ENCODE measurements around the gene MCFD2. TPM values are rescaled to one million over a fixed set of nuclear protein-coding genes. Genes with fewer than 3 reads are reported as not detected.
"Not testable (repeated sequence)": the region's sequence is repeated elsewhere in the genome, so short reads cannot be mapped to it uniquely, and the experiment has no call there.

MCFD2 gene
- total RNA-seq, 1 experiment from 2014 or later: 84.9 TPM

DNA sequence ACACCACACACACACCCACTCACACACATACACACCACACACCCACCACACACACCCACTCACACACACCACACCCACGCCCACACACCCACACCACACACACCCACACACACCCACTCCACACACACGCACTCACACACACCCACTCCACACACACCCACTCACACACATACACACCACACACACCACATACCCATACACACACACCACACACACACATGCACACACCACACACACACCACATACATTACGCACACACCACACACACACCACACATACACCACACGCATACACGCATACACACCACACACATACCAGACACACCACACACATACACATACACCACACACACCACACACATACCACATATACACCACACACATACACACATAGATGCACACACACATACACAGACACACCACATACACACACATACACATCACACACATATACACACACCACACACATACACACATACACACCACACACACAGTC is 37.9 kb downstream of the MCFD2 start:
- intact Hi-C loops (cut with micrococcal nuclease; ENCODE audit: unreplicated experiment): no loop called here
- Histone ChIP-seq H3K4me3 (ENCODE audit: low read depth in 2 of 2, low read length in 2 of 2) (no peak overlapping the region), H3K36me3 (ENCODE audit: control insufficient read depth, insufficient read depth, low read length) (no peaks in the 10 kb centered on the region), H3K27me3 (ENCODE audit: control insufficient read depth, insufficient read depth, low read length) (no peaks in the 10 kb centered on the region), H3K4me1 (ENCODE audit: control insufficient read depth, insufficient read depth, low read length) (peaks cover 41% of the 10 kb centered on the region), H3K27ac (ENCODE audit: low read length) (no peak overlapping the region), H3K9me3 (ENCODE audit: control insufficient read depth, insufficient read depth, low read depth, low read length) (no peaks in the 10 kb centered on the region)
- ChIA-PET CTCF (no interaction called here), POLR2A (no interaction called here)
- DNase-seq (ENCODE audit: low read depth, low spot score) (no peak), ATAC-seq (no peak)
- no TSS peak for BruUV-seq (replicated peaks)
- in situ Hi-C loops (cut with HindIII; ENCODE audit: low pct_unique_long_range_greater_than_20kb, low sequenced_read_pairs): no loop called here
- no peak for TF ChIP-seq POLR2AphosphoS5 (IDR thresholded peaks at IDR 0.05; ENCODE audit: low read depth, low read length)
- TF ChIP-seq TCF7L2 (IDR thresholded peaks at IDR 0.05; ENCODE audit: low read depth, low read length): no peak
- TF ChIP-seq, protein P1, sequence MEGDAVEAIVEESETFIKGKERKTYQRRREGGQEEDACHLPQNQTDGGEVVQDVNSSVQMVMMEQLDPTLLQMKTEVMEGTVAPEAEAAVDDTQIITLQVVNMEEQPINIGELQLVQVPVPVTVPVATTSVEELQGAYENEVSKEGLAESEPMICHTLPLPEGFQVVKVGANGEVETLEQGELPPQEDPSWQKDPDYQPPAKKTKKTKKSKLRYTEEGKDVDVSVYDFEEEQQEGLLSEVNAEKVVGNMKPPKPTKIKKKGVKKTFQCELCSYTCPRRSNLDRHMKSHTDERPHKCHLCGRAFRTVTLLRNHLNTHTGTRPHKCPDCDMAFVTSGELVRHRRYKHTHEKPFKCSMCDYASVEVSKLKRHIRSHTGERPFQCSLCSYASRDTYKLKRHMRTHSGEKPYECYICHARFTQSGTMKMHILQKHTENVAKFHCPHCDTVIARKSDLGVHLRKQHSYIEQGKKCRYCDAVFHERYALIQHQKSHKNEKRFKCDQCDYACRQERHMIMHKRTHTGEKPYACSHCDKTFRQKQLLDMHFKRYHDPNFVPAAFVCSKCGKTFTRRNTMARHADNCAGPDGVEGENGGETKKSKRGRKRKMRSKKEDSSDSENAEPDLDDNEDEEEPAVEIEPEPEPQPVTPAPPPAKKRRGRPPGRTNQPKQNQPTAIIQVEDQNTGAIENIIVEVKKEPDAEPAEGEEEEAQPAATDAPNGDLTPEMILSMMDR (IDR thresholded peaks at IDR 0.05): no peak
- TF ChIP-seq SIN3A (IDR thresholded peaks at IDR 0.05; ENCODE audit: borderline replicate concordance, insufficient read depth, low read depth, low read length): no peak
- TF ChIP-seq, protein P2, sequence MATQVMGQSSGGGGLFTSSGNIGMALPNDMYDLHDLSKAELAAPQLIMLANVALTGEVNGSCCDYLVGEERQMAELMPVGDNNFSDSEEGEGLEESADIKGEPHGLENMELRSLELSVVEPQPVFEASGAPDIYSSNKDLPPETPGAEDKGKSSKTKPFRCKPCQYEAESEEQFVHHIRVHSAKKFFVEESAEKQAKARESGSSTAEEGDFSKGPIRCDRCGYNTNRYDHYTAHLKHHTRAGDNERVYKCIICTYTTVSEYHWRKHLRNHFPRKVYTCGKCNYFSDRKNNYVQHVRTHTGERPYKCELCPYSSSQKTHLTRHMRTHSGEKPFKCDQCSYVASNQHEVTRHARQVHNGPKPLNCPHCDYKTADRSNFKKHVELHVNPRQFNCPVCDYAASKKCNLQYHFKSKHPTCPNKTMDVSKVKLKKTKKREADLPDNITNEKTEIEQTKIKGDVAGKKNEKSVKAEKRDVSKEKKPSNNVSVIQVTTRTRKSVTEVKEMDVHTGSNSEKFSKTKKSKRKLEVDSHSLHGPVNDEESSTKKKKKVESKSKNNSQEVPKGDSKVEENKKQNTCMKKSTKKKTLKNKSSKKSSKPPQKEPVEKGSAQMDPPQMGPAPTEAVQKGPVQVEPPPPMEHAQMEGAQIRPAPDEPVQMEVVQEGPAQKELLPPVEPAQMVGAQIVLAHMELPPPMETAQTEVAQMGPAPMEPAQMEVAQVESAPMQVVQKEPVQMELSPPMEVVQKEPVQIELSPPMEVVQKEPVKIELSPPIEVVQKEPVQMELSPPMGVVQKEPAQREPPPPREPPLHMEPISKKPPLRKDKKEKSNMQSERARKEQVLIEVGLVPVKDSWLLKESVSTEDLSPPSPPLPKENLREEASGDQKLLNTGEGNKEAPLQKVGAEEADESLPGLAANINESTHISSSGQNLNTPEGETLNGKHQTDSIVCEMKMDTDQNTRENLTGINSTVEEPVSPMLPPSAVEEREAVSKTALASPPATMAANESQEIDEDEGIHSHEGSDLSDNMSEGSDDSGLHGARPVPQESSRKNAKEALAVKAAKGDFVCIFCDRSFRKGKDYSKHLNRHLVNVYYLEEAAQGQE (IDR thresholded peaks at IDR 0.05; ENCODE audit: insufficient read depth in 1 of 2, low read depth in 2 of 2, low read length in 1 of 2): no peak

DNA sequence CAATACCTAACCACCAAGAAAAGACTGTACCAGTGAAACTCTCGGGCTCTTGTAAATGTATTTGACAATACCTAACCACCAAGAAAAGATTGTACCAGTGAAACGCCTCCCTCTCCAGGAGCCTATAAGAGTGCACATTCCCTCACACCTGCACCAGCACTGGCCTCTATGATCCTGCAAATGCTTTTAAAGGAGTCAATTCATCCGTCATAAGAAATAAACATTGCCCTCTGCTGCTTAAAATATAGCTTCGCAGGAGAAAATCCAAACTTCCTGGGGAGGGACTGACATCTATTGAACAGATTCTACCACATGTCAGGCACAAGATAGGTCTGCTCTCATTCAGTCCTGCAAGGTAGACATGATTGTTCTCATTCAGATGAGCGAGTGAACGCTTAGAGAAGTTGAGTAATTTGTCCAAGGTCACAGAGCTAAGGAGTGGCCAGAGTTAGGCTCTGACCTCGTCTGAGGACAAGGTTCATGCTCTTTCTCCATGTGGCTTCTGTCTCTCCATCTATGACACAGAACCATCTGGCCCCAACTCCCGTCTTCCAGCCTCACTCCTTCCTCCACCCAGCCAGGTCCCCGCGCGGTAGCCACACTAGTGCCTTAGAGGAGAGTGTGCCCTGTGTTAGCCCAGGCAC is 38.7 kb downstream of the MCFD2 start:
- H3K4me3 ChIP-seq (ENCODE audit: low read depth in 2 of 2, low read length in 2 of 2): no peak overlapping the region
- TF ChIP-seq POLR2AphosphoS5 (IDR thresholded peaks at IDR 0.05; ENCODE audit: low read depth, low read length) (no peak), SIN3A (IDR thresholded peaks at IDR 0.05; ENCODE audit: borderline replicate concordance, insufficient read depth, low read depth, low read length) (no peak), TCF7L2 (IDR thresholded peaks at IDR 0.05; ENCODE audit: low read depth, low read length) (no peak)
- TF ChIP-seq, protein P1 (IDR thresholded peaks at IDR 0.05): no peak; the same call in 1 of the 2 replicates
- intact Hi-C loops (cut with micrococcal nuclease; ENCODE audit: unreplicated experiment) (no loop called here), in situ Hi-C loops (cut with HindIII; ENCODE audit: low pct_unique_long_range_greater_than_20kb, low sequenced_read_pairs) (no loop called here)
- H3K27ac ChIP-seq (ENCODE audit: low read length): no peak overlapping the region
- no peaks in the 10 kb centered on the region; the same call in 1 of the 2 replicates for H3K9me3 ChIP-seq (ENCODE audit: control insufficient read depth, insufficient read depth, low read depth, low read length)
- CTCF ChIA-PET: interaction anchor here (0.5 to 0.6 kb wide), 2 partner anchors 62 to 95 kb away, joined by 3 read pairs; no protein-coding TSS in a partner anchor
- peaks cover 36% of the 10 kb centered on the region for H3K4me1 ChIP-seq (ENCODE audit: control insufficient read depth, insufficient read depth, low read length)
- no peaks in the 10 kb centered on the region for H3K36me3 ChIP-seq (ENCODE audit: control insufficient read depth, insufficient read depth, low read length)
- no peaks in the 10 kb centered on the region for H3K27me3 ChIP-seq (ENCODE audit: control insufficient read depth, insufficient read depth, low read length)
- ATAC-seq: peak; percentile 53
- no TSS peak for BruUV-seq (replicated peaks)
- POLR2A ChIA-PET: no interaction called here
- DNase-seq (ENCODE audit: low read depth, low spot score): peak; percentile 50

DNA sequence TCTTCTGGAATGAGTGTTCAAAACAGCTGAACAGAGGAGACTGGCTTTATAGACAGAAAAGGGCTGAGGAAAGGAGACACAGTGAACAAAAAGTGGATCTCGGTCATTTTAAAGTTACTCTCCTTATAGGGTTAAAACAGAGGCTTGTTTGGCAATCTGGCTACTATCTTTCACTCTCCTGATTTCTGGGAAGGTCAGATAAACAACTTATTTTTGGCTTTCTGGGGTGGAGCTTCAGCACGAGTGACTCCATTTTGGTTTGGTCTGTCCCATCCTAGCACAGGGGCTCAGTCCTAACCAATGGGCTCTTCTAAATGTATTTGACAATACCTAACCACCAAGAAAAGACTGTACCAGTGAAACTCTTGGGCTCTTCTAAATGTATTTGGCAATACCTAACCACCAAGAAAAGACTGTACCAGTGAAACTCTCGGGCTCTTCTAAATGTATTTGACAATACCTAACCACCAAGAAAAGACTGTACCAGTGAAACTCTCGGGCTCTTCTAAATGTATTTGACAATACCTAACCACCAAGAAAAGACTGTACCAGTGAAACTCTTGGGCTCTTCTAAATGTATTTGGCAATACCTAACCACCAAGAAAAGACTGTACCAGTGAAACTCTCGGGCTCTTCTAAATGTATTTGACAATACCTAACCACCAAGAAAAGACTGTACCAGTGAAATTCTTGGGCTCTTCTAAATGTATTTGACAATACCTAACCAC is 39.5 kb downstream of the MCFD2 start:
- H3K27me3 ChIP-seq (ENCODE audit: control insufficient read depth, insufficient read depth, low read length); H3K36me3 ChIP-seq (ENCODE audit: control insufficient read depth, insufficient read depth, low read length); DNase-seq (ENCODE audit: low read depth, low spot score); POLR2A ChIA-PET; H3K9me3 ChIP-seq (ENCODE audit: control insufficient read depth, insufficient read depth, low read depth, low read length); in situ Hi-C loops (cut with HindIII; ENCODE audit: low pct_unique_long_range_greater_than_20kb, low sequenced_read_pairs); H3K4me3 ChIP-seq (ENCODE audit: low read depth in 2 of 2, low read length in 2 of 2); ATAC-seq; intact Hi-C loops (cut with micrococcal nuclease; ENCODE audit: unreplicated experiment); H3K27ac ChIP-seq (ENCODE audit: low read length); BruUV-seq (replicated peaks): not testable (repeated sequence)
- H3K4me1 ChIP-seq (ENCODE audit: control insufficient read depth, insufficient read depth, low read length): peaks cover 29% of the 10 kb centered on the region
- CTCF ChIA-PET: interaction anchor here (0.5 to 0.7 kb wide), 2 partner anchors 25 to 61 kb away, joined by 3 to 8 read pairs; no protein-coding TSS in a partner anchor
